Esophagus muscularis mucosa (tissue), 4 donors: ENCODE measurements around the gene NUDT14. TPM values are rescaled to one million over a fixed set of nuclear protein-coding genes. Genes with fewer than 3 reads are reported as not detected.

ENCODE experiments used
- DNase-seq: peaks from one replicate; pipeline ENCODE4 v3.0.0-alpha.2; 2017; ENCODE audit errors: extremely low spot score
- H3K27ac ChIP-seq, 4 donors: fragments of 200-600 bp; sonication (generic); replicated peaks in 1 of 4; 1 replicate in 3 of 4; 2 replicates in 1 of 4; pipeline ENCODE4 v1.5.1; 2016 to 2019; ENCODE audit warnings: mild to moderate bottlenecking in 1 of 4
- H3K27me3 ChIP-seq, 4 donors: fragments of 200-600 bp; sonication (generic); one replicate each; pipeline versions ENCODE4 v1.5.1 to v1.6.0; 2016 to 2019
- H3K36me3 ChIP-seq, 4 donors: fragments of 200-600 bp; sonication (generic); one replicate each; pipeline ENCODE4 v1.5.1; 2016 to 2019
- H3K4me1 ChIP-seq, 4 donors: fragments of 200-600 bp; sonication (generic); one replicate each; pipeline ENCODE4 v1.5.1; 2016 to 2019
- H3K4me3 ChIP-seq, 4 donors: fragments of 200-600 bp; sonication (generic); 1 replicate in 2 of 4; 2 replicates in 2 of 4; pipeline ENCODE4 v1.5.1; 2016 to 2019; ENCODE audit warnings: mild to moderate bottlenecking in 4 of 4, moderate library complexity in 1 of 4
- H3K9me3 ChIP-seq, 4 donors: fragments of 200-600 bp; sonication (generic); 1 replicate in 3 of 4; 2 replicates in 1 of 4; pipeline ENCODE4 v1.5.1; 2016 to 2019
- CTCF ChIP-seq, 3 experiments: fragments of 200-600 bp in 2 of 3; fragments of 450-650 bp in 1 of 3; sonication (generic) in 2 of 3; IDR thresholded peaks; one replicate each; pipeline ENCODE4 v1.5.1; 2017 to 2019; ENCODE audit warnings: antibody characterized with exemption in 3 of 3, mild to moderate bottlenecking in 2 of 3, moderate library complexity in 1 of 3
- EP300 ChIP-seq: sonication (generic); formaldehyde crosslinking; IDR thresholded peaks from one replicate; pipeline ENCODE4 v1.6.1; 2017; ENCODE audit warnings: antibody characterized with exemption
- POLR2A ChIP-seq: fragments of 450-650 bp; IDR thresholded peaks from one replicate; pipeline ENCODE4 v1.6.1; 2017; ENCODE audit warnings: antibody characterized with exemption, moderate library complexity, mild to moderate bottlenecking, low read depth
- POLR2AphosphoS5 ChIP-seq, 2 donors: sonication (generic); formaldehyde crosslinking; IDR thresholded peaks; one replicate each; pipeline ENCODE4 v1.6.1; 2017; ENCODE audit warnings: antibody characterized with exemption in 2 of 2
- WGBS: methylation state at CpG from one replicate; pipeline ENCODE4 v1.1.5; 2018; 5-methylcytosine and 5-hydroxymethylcytosine counted together
- intact Hi-C: fragments of 100-400 bp; cut with DNase I; formaldehyde crosslinking; loops from one replicate; pipeline ENCODE4 v1.15.1; 2023
- total RNA-seq, 4 donors: library from RNA; depleted of rRNA; stranded (reverse); fragments of >200 nt; gene quantifications; one replicate each; pipeline versions ENCODE4 v1.1.0 to v1.2.1, GENCODE V29; 2016

The NUDT14 gene
- total RNA-seq, 4 donors from 2014 or later, result 2.1 to 6.2 (median 5.8) TPM

DNA sequence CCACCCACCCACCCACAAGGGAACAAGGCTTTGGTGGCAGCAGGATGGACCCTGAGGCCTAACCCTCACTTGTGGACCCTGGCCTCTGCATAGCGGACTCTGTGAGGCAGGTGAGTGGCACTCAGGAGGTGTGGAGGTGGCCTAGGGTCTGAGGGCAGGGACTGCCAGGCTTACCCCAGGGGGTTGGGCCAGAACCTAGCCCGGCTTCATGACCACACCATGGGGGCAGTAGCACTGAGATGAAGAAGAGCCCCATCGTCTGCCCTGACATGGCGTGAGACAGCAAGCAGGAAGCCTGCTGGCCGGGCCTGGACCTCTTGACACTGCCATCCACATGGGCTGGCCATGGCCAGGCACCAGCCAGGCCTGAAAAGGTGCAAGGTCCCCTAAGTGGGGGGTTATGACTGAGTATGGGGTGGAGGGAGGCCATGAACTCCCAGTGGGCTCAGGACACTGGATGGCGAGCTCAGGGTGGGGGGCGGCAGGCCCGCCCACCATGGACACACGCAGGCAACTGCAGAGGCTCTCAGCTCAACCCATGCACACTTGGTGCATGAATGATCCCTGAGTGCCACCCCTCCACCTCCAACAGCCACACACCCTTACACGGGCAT is 41.8 kb downstream of the NUDT14 start:
- 72% methylated on average over 6 of the region's 10 CpGs for WGBS
- H3K4me3 ChIP-seq, result no peak overlapping the region
- DNase-seq, result no peak
- no peak overlapping the region for H3K27ac ChIP-seq
- TF ChIP-seq POLR2A (no peak), EP300 (no peak), POLR2AphosphoS5 (IDR thresholded peaks at IDR 0.05) (no peak), CTCF (IDR thresholded peaks at IDR 0.05) (no peak)
- intact Hi-C loops, result no loop called here
- peaks cover 0 to 5% (median 0%) of the 10 kb centered on the region in 4 donors for H3K27me3 ChIP-seq
- peaks cover 0 to 43% (median 8%) of the 10 kb centered on the region in 4 donors for H3K36me3 ChIP-seq
- H3K9me3 ChIP-seq, result peaks cover 0 to 23% (median 19%) of the 10 kb centered on the region in 4 donors
- H3K4me1 ChIP-seq, result no peaks in the 10 kb centered on the region

DNA sequence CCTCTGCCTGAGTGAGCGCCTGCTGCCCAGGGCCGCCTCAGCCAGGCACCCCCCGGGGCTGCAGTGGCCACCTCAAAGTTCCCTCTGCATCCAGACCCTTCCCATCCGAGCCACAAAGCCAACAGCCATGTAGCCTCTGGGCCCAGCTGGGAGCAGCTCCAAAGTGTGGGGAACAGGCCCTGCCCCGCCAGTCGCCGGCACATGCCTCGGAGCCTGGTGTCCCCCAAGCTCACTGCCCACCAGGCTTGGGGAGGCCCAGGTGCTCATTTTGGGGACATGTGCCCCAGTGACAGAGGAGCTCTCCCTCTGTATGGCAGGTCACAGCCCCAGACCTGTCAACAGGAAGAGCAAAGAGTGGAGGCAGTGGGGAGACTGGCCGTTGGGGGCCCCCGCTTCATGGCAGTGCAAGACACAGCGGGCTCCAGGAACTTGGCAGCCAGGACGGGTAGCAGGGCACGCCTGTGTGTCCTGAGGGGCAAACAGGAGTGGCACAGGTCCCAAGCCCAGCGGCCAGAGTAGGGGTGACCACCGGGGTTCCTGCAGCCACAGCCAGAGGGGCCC is 42.5 kb downstream of the NUDT14 start:
- Histone ChIP-seq H3K27ac (no peak overlapping the region), H3K4me3 (no peak overlapping the region), H3K36me3 (peaks cover 0 to 36% (median 8%) of the 10 kb centered on the region in 4 donors), H3K27me3 (peaks cover 0 to 5% (median 0%) of the 10 kb centered on the region in 4 donors), H3K4me1 (no peaks in the 10 kb centered on the region), H3K9me3 (peaks cover 0 to 23% (median 19%) of the 10 kb centered on the region in 4 donors)
- TF ChIP-seq POLR2A (no peak), EP300 (no peak), CTCF (IDR thresholded peaks at IDR 0.05) (no peak), POLR2AphosphoS5 (IDR thresholded peaks at IDR 0.05) (no peak)
- no peak for DNase-seq
- 100% methylated on average over 5 of the region's 15 CpGs for WGBS
- intact Hi-C loops, result no loop called here

- WGBS, result 86% methylated on average over 10 of the region's 19 CpGs
- no peak for DNase-seq
Observed at GRCh38 chr14:105138021-105138541, 43.0 kb downstream of the NUDT14 start.

GRCh38 chr14:105137481-105138020 is 43.6 kb downstream of the NUDT14 start:
- TF ChIP-seq EP300, result no peak
- no peak for TF ChIP-seq POLR2A
- TF ChIP-seq POLR2AphosphoS5 (IDR thresholded peaks at IDR 0.05), result no peak
- no peak for TF ChIP-seq CTCF (IDR thresholded peaks at IDR 0.05)
- Histone ChIP-seq H3K36me3 (peaks cover 0 to 27% (median 3%) of the 10 kb centered on the region in 4 donors), H3K9me3 (peaks cover 0 to 23% (median 19%) of the 10 kb centered on the region in 4 donors), H3K27me3 (peaks cover 0 to 5% (median 0%) of the 10 kb centered on the region in 4 donors), H3K4me3 (no peak overlapping the region), H3K4me1 (no peaks in the 10 kb centered on the region), H3K27ac (no peak overlapping the region)
- intact Hi-C loops, result no loop called here
- WGBS, result 83% methylated on average over 7 of the region's 14 CpGs
- DNase-seq, result no peak

More at GRCh38 chr14:105138021-105138541, 43.0 kb downstream of the NUDT14 start:
- H3K4me3 ChIP-seq, result no peak overlapping the region
- H3K4me1 ChIP-seq, result no peaks in the 10 kb centered on the region
- no peak overlapping the region for H3K27ac ChIP-seq
- peaks cover 0 to 23% (median 19%) of the 10 kb centered on the region in 4 donors for H3K9me3 ChIP-seq
- intact Hi-C loops, result no loop called here
- no peak for TF ChIP-seq POLR2AphosphoS5 (IDR thresholded peaks at IDR 0.05)
- peaks cover 0 to 5% (median 0%) of the 10 kb centered on the region in 4 donors for H3K27me3 ChIP-seq
- H3K36me3 ChIP-seq, result peaks cover 0 to 31% (median 8%) of the 10 kb centered on the region in 4 donors
